ENCODE measurements around the gene ZNF467. TPM values are rescaled to one million over a fixed set of nuclear protein-coding genes. Genes with fewer than 3 reads are reported as not detected.

Gene ZNF467
- total RNA-seq, 1 experiment from 2014 or later: 0.66 TPM

DNA sequence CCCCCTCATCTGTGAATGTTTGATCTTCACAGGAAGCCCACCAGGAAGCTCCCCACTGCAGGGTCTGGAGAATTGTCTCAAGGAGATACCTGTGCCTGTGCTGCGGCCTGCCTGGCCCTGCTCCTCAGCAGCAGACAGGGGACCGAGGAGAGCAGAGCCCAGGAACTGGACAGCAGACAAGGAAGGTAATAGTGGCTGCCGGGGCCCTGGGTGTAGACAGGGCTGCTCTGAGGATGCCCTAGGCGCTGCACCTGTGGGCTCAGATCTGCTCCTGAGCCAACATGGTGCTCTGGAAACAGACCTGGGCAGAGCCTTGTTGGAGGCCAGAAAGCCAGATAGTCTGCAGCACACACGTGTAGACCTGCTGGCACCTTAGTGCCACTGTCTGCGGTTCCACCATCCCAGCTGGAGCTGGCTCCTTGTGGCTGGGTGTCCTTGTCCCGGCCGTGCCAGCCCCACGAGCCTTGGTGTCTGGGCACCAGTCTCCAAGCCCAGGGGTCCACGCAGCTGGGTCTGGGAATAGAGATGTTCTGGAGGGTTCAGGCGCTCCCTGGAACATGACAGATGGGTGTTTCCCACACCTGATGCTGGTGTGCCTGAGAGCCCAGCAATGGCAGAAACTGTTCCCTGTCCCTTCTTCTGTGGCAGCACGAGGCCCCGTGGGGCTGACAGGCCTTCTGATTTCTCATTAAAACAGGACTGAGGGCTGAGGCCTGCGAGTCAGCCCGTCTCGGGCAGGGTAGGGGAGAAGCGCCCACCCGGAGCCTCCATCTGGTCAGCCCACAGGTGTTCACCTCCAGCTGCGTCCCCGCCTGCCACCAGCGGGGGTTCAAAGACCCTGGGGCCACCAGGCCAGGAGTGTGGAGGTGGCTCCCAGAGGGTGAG lies 44.7 kb downstream of the ZNF467 start:
- no peak for DNase-seq (ENCODE audit: low spot score)

GRCh38 chr7:149727899-149728476 lies 45.4 kb downstream of the ZNF467 start:
- DNase-seq (ENCODE audit: low spot score): no peak

DNA sequence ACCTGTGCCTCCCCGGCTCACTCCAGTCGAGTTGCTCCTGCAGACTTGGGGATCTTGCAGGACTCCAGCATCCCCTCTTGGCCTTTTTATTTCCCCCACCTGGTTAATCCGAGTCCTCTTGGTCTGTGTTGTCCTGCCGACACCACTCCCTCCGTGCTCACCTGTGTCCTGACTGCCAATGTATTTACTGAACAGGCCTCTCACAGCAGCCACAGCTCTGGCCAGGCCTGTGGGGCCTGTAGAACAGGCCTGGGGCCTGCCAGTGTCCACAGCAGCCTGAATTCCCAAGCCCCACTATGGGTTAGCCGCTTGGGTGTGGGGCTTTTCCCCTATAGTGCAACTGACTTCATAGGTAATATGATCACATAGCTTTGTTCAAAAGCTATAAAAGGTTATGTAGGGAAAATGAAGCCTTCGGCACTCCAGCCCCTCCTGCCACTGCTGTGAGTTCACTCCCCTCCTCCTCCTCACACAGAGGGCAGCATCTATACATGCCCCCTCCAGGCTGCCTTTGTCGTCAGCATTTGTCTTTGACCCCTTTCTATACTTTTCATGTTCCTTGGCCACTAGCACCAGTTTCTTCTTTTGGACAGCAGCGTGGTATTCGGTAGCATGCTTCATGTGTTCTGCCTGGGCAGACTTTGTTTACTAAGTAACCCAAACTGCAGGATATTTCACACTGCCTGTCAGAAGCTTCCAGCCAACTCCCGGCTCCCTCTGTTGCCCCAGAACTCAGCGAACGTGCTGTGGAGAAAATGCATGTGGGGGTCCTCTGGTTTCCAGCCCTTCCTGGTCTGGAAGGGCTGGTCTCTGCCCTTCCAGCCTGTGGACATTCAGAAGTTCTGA lies 46.1 kb downstream of the ZNF467 start:
- DNase-seq (ENCODE audit: low spot score): no peak

GRCh38 chr7:149725916-149726315 lies 47.5 kb downstream of the ZNF467 start:
- DNase-seq (ENCODE audit: low spot score): no peak

- no peak for DNase-seq (ENCODE audit: low spot score)
Observed at GRCh38 chr7:149725426-149725821, 48.0 kb downstream of the ZNF467 start.

GRCh38 chr7:149724661-149725425 lies 48.5 kb downstream of the ZNF467 start:
- DNase-seq (ENCODE audit: low spot score): no peak

- no peak for DNase-seq (ENCODE audit: low spot score)
Observed at GRCh38 chr7:149723795-149724495, 49.4 kb downstream of the ZNF467 start.

GRCh38 chr7:149723082-149723767 lies 50.2 kb downstream of the ZNF467 start:
- DNase-seq (ENCODE audit: low spot score): no peak

- DNase-seq (ENCODE audit: low spot score): no peak
Observed at GRCh38 chr7:149722356-149722957, 50.9 kb downstream of the ZNF467 start.

DNA sequence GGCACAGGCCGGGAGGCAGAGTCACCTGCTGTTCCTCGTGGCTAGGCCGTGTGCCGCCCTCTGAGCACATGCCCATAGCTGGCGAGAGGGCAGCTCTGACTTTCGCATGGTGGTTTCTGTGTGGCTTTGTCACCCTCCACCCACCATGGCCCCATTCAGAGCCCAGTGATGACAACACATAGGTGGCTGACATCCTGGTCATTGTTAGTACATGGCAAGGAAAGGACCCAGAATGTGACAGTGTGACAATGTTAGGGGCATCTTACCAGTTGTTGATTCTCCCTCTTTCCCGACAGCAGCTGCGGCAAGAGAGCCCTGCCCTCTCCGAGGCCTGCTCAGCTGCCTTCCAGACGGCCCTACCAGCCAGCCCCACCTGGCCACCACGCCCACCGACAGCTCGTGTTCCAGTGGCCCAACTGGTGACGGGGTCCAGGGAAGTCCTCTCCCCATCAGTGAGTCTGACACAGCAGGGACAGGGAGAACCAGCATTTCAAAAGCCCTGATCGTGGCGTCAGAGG lies 52.2 kb downstream of the ZNF467 start:
- no peak for DNase-seq (ENCODE audit: low spot score)

- peak; percentile 38 for DNase-seq (ENCODE audit: low spot score)
Observed at GRCh38 chr7:149720372-149721083, 52.9 kb downstream of the ZNF467 start.

- DNase-seq (ENCODE audit: low spot score): no peak
Observed at GRCh38 chr7:149719912-149720335, 53.5 kb downstream of the ZNF467 start.

- DNase-seq (ENCODE audit: low spot score): no peak
Observed at GRCh38 chr7:149719050-149719899, 54.1 kb downstream of the ZNF467 start.

- DNase-seq (ENCODE audit: low spot score): no peak
Observed at GRCh38 chr7:149718730-149719049, 54.7 kb downstream of the ZNF467 start.

GRCh38 chr7:149717481-149717880 lies 55.9 kb downstream of the ZNF467 start:
- DNase-seq (ENCODE audit: low spot score): no peak

- no peak for DNase-seq (ENCODE audit: low spot score)
Observed at GRCh38 chr7:149716932-149717307, 56.5 kb downstream of the ZNF467 start.

DNA sequence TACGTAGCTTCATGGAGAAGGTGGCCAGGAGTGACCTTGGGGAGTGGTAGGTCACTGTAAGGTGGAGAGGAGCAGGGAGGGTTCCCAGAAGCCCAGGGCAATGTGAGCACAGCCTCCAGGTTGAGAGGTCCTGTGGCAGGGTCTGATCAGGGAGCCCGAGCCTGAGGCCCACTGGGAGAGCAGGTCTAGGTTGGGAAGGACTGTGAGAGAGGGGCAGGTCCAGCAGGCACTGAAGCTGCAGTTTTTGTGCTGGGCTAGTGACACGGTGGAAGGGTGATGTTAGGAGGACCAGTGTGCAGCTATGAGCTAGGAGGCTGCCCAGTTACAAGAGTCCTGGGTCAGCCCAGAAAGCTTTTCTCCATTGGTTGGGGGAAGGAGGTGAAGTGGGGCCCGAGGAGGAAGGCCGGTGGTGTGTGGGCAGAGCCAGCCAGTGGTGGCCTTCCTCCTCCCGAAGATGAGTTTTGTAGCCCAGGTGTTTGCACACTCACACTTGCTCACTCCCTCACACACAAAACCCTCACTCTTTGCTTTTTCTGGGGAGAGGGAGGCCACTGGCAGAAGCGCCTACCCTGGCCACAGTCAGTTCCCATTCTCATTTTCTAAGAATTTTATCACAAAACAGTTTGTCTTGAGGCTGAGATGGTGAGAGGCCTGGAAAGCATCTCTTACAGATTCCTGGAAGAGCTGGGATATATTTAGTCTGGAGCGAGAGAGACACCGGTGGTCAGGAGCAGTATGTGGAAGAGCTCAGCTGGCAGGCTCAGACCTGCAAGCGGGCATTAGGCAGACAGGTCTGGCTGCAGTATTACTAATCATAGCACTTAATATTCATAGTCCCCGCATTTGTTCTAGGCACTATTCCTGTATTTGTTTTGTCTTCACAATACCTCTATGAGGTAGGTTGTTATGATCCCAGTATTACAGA lies 57.1 kb downstream of the ZNF467 start:
- DNase-seq (ENCODE audit: low spot score): no peak
